Measurements from ENCODE around the gene EML6. TPM values are rescaled to one million over a fixed set of nuclear protein-coding genes. Genes with fewer than 3 reads are reported as not detected.

EML6 gene
- total and polyA plus RNA-seq, 10 of the 15 experiments (the other 5 are each of a cell fraction or from before 2014, with no cell fraction given) = 0.09 to 0.67 (median 0.21) TPM

DNA sequence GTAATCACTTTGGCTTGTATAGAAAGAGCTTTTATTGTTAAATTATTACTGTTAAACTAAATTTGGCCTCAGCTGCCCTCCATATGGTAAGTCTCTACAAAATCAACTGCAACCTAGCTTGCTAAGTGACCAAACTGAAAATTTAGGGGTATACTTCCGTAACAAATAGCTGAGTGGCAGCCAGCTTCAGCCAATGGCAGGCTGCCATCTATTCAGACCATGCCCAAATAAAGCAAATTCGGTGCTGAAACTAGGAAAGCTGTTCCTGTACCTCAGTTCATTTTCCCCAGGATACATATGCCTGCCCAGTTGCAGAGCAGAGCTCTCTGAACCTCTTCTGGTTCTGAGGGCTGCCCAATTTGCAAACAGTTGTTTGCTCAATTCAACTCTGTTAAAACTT, 94.8 kb downstream of the EML6 start:
- POLR2A ChIA-PET = no interaction called here
- Histone ChIP-seq H3K27me3 (replicated peaks in 1 of 2; ENCODE audit: control insufficient read depth in 2 of 2, insufficient read depth in 2 of 2, low read length in 1 of 2) (no peaks in the 10 kb centered on the region; a peak in 2 of 4 replicates), H3K27ac (ENCODE audit: control insufficient read depth, insufficient read depth) (no peak overlapping the region), H4K20me1 (ENCODE audit: control insufficient read depth, insufficient read depth) (no peaks in the 10 kb centered on the region), H3K9ac (ENCODE audit: control insufficient read depth, insufficient read depth, low read length) (no peak overlapping the region), H3K4me2 (ENCODE audit: control insufficient read depth, insufficient read depth) (no peak overlapping the region), H3K36me3 (ENCODE audit: control insufficient read depth in 2 of 2, insufficient read depth in 2 of 2, low read length in 1 of 2) (no peaks in the 10 kb centered on the region), H3K4me1 (ENCODE audit: control insufficient read depth, insufficient read depth, low read length) (no peaks in the 10 kb centered on the region), H2AFZ (ENCODE audit: control insufficient read depth, low read depth, low read length) (no peak overlapping the region), H3K9me3 (replicated peaks; ENCODE audit: control insufficient read depth, insufficient read depth, low read length) (no peaks in the 10 kb centered on the region), H3K4me3 (no peak overlapping the region), H3K79me2 (ENCODE audit: control insufficient read depth, insufficient read depth, low read length) (no peaks in the 10 kb centered on the region)
- FAIRE-seq (no peak), ATAC-seq (no peak), DNase-seq (ENCODE audit: low read depth, low spot score) (no peak)
- CTCF ChIA-PET = interaction anchor here (0.6 to 1.0 kb wide), 2 partner anchors 10 to 350 kb away, joined by 3 to 4 read pairs; no protein-coding TSS in a partner anchor
- TF ChIP-seq, protein P1, sequence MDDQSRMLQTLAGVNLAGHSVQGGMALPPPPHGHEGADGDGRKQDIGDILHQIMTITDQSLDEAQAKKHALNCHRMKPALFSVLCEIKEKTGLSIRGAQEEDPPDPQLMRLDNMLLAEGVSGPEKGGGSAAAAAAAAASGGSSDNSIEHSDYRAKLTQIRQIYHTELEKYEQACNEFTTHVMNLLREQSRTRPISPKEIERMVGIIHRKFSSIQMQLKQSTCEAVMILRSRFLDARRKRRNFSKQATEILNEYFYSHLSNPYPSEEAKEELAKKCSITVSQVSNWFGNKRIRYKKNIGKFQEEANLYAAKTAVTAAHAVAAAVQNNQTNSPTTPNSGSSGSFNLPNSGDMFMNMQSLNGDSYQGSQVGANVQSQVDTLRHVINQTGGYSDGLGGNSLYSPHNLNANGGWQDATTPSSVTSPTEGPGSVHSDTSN (IDR thresholded peaks at IDR 0.05; ENCODE audit: insufficient replicate concordance, low read depth, low read length) = peak; percentile 69
- TF ChIP-seq PKNOX1 (IDR thresholded peaks at IDR 0.05) (peak; percentile 90), SRF (IDR thresholded peaks at IDR 0.05; ENCODE audit: low read depth in 2 of 2, low read length in 2 of 2) (0 out of 4 replicates have a peak, but pooled peaks of 1 of the 2 experiments have one; percentile 14), MEF2A (IDR thresholded peaks at IDR 0.05; ENCODE audit: insufficient read depth, low read depth, low read length) (no peak)
- RAD21 ChIA-PET (ENCODE audit: unreplicated experiment) = no interaction called here
- BruUV-seq (replicated peaks) = no TSS peak
- SMC1A ChIA-PET (ENCODE audit: uncharacterized antibody, unreplicated experiment) = interaction anchor here (0.7 to 1.6 kb wide), 2 partner anchors 9 to 735 kb away, joined by 3 read pairs; no protein-coding TSS in a partner anchor
- intact Hi-C loops (cut with micrococcal nuclease; ENCODE audit: unreplicated experiment) = no loop called here
- in situ Hi-C loops (cut with MboI) = no loop called here
- WGBS (ENCODE audit: insufficient coverage, insufficient replicate concordance, low lambda C conversion rate, missing lambda C conversion rate) = 29% methylated on average over 2 of the region's 2 CpGs

- DNase-seq (ENCODE audit: low read depth, low spot score) (no peak), ATAC-seq (no peak), FAIRE-seq (no peak)
- no TSS peak for BruUV-seq (replicated peaks)
- WGBS (ENCODE audit: insufficient coverage, insufficient replicate concordance, low lambda C conversion rate, missing lambda C conversion rate) = 32% methylated on average over 3 of the region's 3 CpGs
- ChIA-PET RAD21 (ENCODE audit: unreplicated experiment) (no interaction called here), SMC1A (ENCODE audit: uncharacterized antibody, unreplicated experiment) (no interaction called here), CTCF (no interaction called here), POLR2A (no interaction called here)
- Histone ChIP-seq H3K9me3 (replicated peaks; ENCODE audit: control insufficient read depth, insufficient read depth, low read length) (no peaks in the 10 kb centered on the region), H4K20me1 (ENCODE audit: control insufficient read depth, insufficient read depth) (no peaks in the 10 kb centered on the region), H3K4me2 (ENCODE audit: control insufficient read depth, insufficient read depth) (no peak overlapping the region), H3K79me2 (ENCODE audit: control insufficient read depth, insufficient read depth, low read length) (no peaks in the 10 kb centered on the region), H3K36me3 (ENCODE audit: control insufficient read depth in 2 of 2, insufficient read depth in 2 of 2, low read length in 1 of 2) (no peaks in the 10 kb centered on the region), H2AFZ (ENCODE audit: control insufficient read depth, low read depth, low read length) (no peak overlapping the region), H3K27ac (ENCODE audit: control insufficient read depth, insufficient read depth) (no peak overlapping the region), H3K4me1 (ENCODE audit: control insufficient read depth, insufficient read depth, low read length) (no peaks in the 10 kb centered on the region), H3K4me3 (no peak overlapping the region), H3K27me3 (replicated peaks in 1 of 2; ENCODE audit: control insufficient read depth in 2 of 2, insufficient read depth in 2 of 2, low read length in 1 of 2) (peaks cover 0 to under 1% of the 10 kb centered on the region in 2 experiments; a peak in 2 of 4 replicates), H3K9ac (ENCODE audit: control insufficient read depth, insufficient read depth, low read length) (no peak overlapping the region)
- intact Hi-C loops (cut with micrococcal nuclease; ENCODE audit: unreplicated experiment) (no loop called here), in situ Hi-C loops (cut with MboI) (no loop called here)
- TF ChIP-seq, protein P2, sequence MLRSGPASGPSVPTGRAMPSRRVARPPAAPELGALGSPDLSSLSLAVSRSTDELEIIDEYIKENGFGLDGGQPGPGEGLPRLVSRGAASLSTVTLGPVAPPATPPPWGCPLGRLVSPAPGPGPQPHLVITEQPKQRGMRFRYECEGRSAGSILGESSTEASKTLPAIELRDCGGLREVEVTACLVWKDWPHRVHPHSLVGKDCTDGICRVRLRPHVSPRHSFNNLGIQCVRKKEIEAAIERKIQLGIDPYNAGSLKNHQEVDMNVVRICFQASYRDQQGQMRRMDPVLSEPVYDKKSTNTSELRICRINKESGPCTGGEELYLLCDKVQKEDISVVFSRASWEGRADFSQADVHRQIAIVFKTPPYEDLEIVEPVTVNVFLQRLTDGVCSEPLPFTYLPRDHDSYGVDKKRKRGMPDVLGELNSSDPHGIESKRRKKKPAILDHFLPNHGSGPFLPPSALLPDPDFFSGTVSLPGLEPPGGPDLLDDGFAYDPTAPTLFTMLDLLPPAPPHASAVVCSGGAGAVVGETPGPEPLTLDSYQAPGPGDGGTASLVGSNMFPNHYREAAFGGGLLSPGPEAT (IDR thresholded peaks at IDR 0.05; ENCODE audit: low read depth) = no peak
- TF ChIP-seq SMAD5 (IDR thresholded peaks at IDR 0.05; ENCODE audit: low read depth) (no peak), POLR2AphosphoS2 (IDR thresholded peaks at IDR 0.05; ENCODE audit: low read depth, low read length) (no peak), BCL3 (IDR thresholded peaks at IDR 0.05; ENCODE audit: borderline replicate concordance, insufficient read depth, low read depth, low read length, poor library complexity, severe bottlenecking) (no peak), PML (IDR thresholded peaks at IDR 0.05; ENCODE audit: low read length) (no peak)
- TF ChIP-seq, protein P3, sequence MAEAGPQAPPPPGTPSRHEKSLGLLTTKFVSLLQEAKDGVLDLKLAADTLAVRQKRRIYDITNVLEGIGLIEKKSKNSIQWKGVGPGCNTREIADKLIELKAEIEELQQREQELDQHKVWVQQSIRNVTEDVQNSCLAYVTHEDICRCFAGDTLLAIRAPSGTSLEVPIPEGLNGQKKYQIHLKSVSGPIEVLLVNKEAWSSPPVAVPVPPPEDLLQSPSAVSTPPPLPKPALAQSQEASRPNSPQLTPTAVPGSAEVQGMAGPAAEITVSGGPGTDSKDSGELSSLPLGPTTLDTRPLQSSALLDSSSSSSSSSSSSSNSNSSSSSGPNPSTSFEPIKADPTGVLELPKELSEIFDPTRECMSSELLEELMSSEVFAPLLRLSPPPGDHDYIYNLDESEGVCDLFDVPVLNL (IDR thresholded peaks at IDR 0.05; ENCODE audit: low read depth, low read length) = no peak
Measured at GRCh38 chr2:54820558-54820957, 97.1 kb downstream of the EML6 start.

Measured in GM12878 (cell line).